ENCODE data around the gene MTHFSD.
A peak's percentile ranks its signal among the peaks of the same experiment; 100 is the strongest.

Gene MTHFSD

GRCh38 chr16:86570558-86571529 is 15.8 kb upstream of the MTHFSD start:
- DNase-seq (ENCODE audit: low read depth in 1 of 2, low spot score in 1 of 2), result no peak

GRCh38 chr16:86569701-86570447 is 14.8 kb upstream of the MTHFSD start:
- no peak for DNase-seq (ENCODE audit: low read depth in 1 of 2, low spot score in 1 of 2)

- no peak for DNase-seq (ENCODE audit: low read depth in 1 of 2, low spot score in 1 of 2)
Measured at GRCh38 chr16:86568677-86569623, 13.9 kb upstream of the MTHFSD start.

GRCh38 chr16:86567701-86568581 is 12.9 kb upstream of the MTHFSD start:
- DNase-seq (ENCODE audit: low read depth in 1 of 2, low spot score in 1 of 2), result no peak

- DNase-seq (ENCODE audit: low read depth in 1 of 2, low spot score in 1 of 2), result no peak
Measured at GRCh38 chr16:86566966-86567700, 12.1 kb upstream of the MTHFSD start.

GRCh38 chr16:86566601-86566965 is 11.5 kb upstream of the MTHFSD start, which contains the start of gene FOXC2:
Gene FOXC2, plus strand, starts transcription at chr16:86566829. Its CDS starts 507 bp downstream, at chr16:86567336.
- DNase-seq (ENCODE audit: low read depth in 1 of 2, low spot score in 1 of 2), result peak in 1 of 2 donors; percentile 44

- DNase-seq (ENCODE audit: low read depth in 1 of 2, low spot score in 1 of 2), result no peak
Measured at GRCh38 chr16:86565644-86566511, 10.8 kb upstream of the MTHFSD start.

- no peak for DNase-seq (ENCODE audit: low read depth in 1 of 2, low spot score in 1 of 2)
Measured at GRCh38 chr16:86565181-86565631, 10.2 kb upstream of the MTHFSD start.

GRCh38 chr16:86563469-86564345 is 8.7 kb upstream of the MTHFSD start:
- DNase-seq (ENCODE audit: low read depth in 1 of 2, low spot score in 1 of 2), result peak; percentile 71 to 75

GRCh38 chr16:86562356-86562755 is 7.3 kb upstream of the MTHFSD start:
- DNase-seq (ENCODE audit: low read depth in 1 of 2, low spot score in 1 of 2), result no peak

GRCh38 chr16:86559802-86560305 is 4.8 kb upstream of the MTHFSD start:
- DNase-seq (ENCODE audit: low read depth in 1 of 2, low spot score in 1 of 2), result no peak

- DNase-seq (ENCODE audit: low read depth in 1 of 2, low spot score in 1 of 2), result no peak
Measured at GRCh38 chr16:86558355-86559193, 3.5 kb upstream of the MTHFSD start.

- DNase-seq (ENCODE audit: low read depth in 1 of 2, low spot score in 1 of 2), result no peak
Measured at GRCh38 chr16:86557587-86557986, 2.6 kb upstream of the MTHFSD start.

GRCh38 chr16:86556576-86556975 is 1.5 kb upstream of the MTHFSD start:
- DNase-seq (ENCODE audit: low read depth in 1 of 2, low spot score in 1 of 2), result no peak

GRCh38 chr16:86555704-86556075 is 655 bp upstream of the MTHFSD start:
- no peak for DNase-seq (ENCODE audit: low read depth in 1 of 2, low spot score in 1 of 2)

GRCh38 chr16:86554599-86554916 is 477 bp downstream of the MTHFSD start:
- DNase-seq (ENCODE audit: low read depth in 1 of 2, low spot score in 1 of 2), result no peak

Data from stimulated activated CD4-positive, alpha-beta T cell treated with anti-CD3 and anti-CD28 coated beads, Interleukin-15, amount 100 ng/mL, for 1 hour (primary cell).